Chondrocyte (in vitro differentiated cells): ENCODE results near the gene RGS6. TPM values are rescaled to one million over a fixed set of nuclear protein-coding genes. Genes with fewer than 3 reads are reported as not detected.

ENCODE experiments used
- DNase-seq: peaks from one replicate; pipeline ENCODE4 v3.0.0; 2021; ENCODE audit warnings: mixed read lengths, low spot score
- H3K27ac Mint-ChIP-seq: one replicate; pipeline ENCODE4 v1.8.0; 2021; ENCODE audit warnings: mild to moderate bottlenecking, moderate library complexity, mixed read lengths; ENCODE audit not compliant: unreplicated experiment
- H3K27me3 Mint-ChIP-seq: 2 replicates; pipeline ENCODE4 v1.8.0; 2021; ENCODE audit warnings: low read depth, mixed read lengths
- H3K36me3 Mint-ChIP-seq: 2 replicates; pipeline ENCODE4 v1.8.0; 2021; ENCODE audit warnings: low read depth, mixed read lengths
- H3K4me1 Mint-ChIP-seq: 2 replicates; pipeline ENCODE4 v1.8.0; 2021; ENCODE audit warnings: low read depth, mild to moderate bottlenecking, mixed read lengths
- H3K4me3 Mint-ChIP-seq: one replicate; pipeline ENCODE4 v1.8.0; 2021; ENCODE audit warnings: mild to moderate bottlenecking, moderate library complexity, mixed read lengths; ENCODE audit not compliant: unreplicated experiment
- H3K9me3 Mint-ChIP-seq: 2 replicates; pipeline ENCODE4 v1.8.0; 2021; ENCODE audit warnings: low read depth, mixed read lengths
- CTCF ChIP-seq: fragments of 200-600 bp; sonication (generic); IDR thresholded peaks from 2 replicates; pipeline ENCODE4 v1.5.0; 2021; ENCODE audit warnings: antibody characterized with exemption, mild to moderate bottlenecking, moderate library complexity
- total RNA-seq: library from RNA; stranded (reverse); gene quantifications from 3 replicates; pipeline ENCODE4 v1.2.1, GENCODE V29; 2021

Gene RGS6
- total RNA-seq, 1 donor from 2014 or later, result 0.12 TPM

GRCh38 chr14:72332046-72332445 lies 399.8 kb downstream of the RGS6 start:
- Mint-ChIP-seq H3K27me3 (peaks cover 9% of the 10 kb centered on the region), H3K9me3 (peaks cover 5% of the 10 kb centered on the region), H3K4me3 (no peak overlapping the region), H3K27ac (no peak overlapping the region), H3K36me3 (no peaks in the 10 kb centered on the region), H3K4me1 (no peaks in the 10 kb centered on the region)
- no peak for TF ChIP-seq CTCF
- DNase-seq, result no peak

- DNase-seq, result no peak
- H3K9me3 Mint-ChIP-seq, result peaks cover 5% of the 10 kb centered on the region
- H3K36me3 Mint-ChIP-seq, result no peaks in the 10 kb centered on the region
- no peak for TF ChIP-seq CTCF
- no peak overlapping the region for H3K4me3 Mint-ChIP-seq
- H3K4me1 Mint-ChIP-seq, result no peaks in the 10 kb centered on the region
- H3K27me3 Mint-ChIP-seq, result peaks cover 9% of the 10 kb centered on the region
- H3K27ac Mint-ChIP-seq, result no peak overlapping the region
These were observed 400.6 kb downstream of the RGS6 start for GRCh38 chr14:72332871-72333270.

- H3K4me3 Mint-ChIP-seq, result no peak overlapping the region
- H3K36me3 Mint-ChIP-seq, result no peaks in the 10 kb centered on the region
- H3K27ac Mint-ChIP-seq, result no peak overlapping the region
- H3K27me3 Mint-ChIP-seq, result peaks cover 11% of the 10 kb centered on the region
- DNase-seq, result no peak
- peaks cover 4% of the 10 kb centered on the region for H3K9me3 Mint-ChIP-seq
- TF ChIP-seq CTCF, result no peak
- H3K4me1 Mint-ChIP-seq, result no peaks in the 10 kb centered on the region
These were observed 401.1 kb downstream of the RGS6 start for GRCh38 chr14:72333357-72333756.

- no peak overlapping the region for H3K27ac Mint-ChIP-seq
- H3K27me3 Mint-ChIP-seq, result peaks cover 15% of the 10 kb centered on the region
- H3K36me3 Mint-ChIP-seq, result no peaks in the 10 kb centered on the region
- H3K4me1 Mint-ChIP-seq, result no peaks in the 10 kb centered on the region
- no peak for DNase-seq
- no peak for TF ChIP-seq CTCF
- no peak overlapping the region for H3K4me3 Mint-ChIP-seq
- H3K9me3 Mint-ChIP-seq, result peaks cover 5% of the 10 kb centered on the region
These were observed 404.2 kb downstream of the RGS6 start for GRCh38 chr14:72336311-72336980.

- DNase-seq, result no peak
- TF ChIP-seq CTCF, result no peak
- Mint-ChIP-seq H3K9me3 (peaks cover 19% of the 10 kb centered on the region), H3K27me3 (peaks cover 9% of the 10 kb centered on the region), H3K36me3 (no peaks in the 10 kb centered on the region), H3K27ac (no peak overlapping the region), H3K4me3 (no peak overlapping the region), H3K4me1 (no peaks in the 10 kb centered on the region)
These were observed 409.0 kb downstream of the RGS6 start for GRCh38 chr14:72341237-72341636.
